Measurements from ENCODE around the gene UGGT1.
"Not testable (repeated sequence)": the region's sequence is repeated elsewhere in the genome, so short reads cannot be mapped to it uniquely, and the experiment has no call there.

The UGGT1 gene

DNA sequence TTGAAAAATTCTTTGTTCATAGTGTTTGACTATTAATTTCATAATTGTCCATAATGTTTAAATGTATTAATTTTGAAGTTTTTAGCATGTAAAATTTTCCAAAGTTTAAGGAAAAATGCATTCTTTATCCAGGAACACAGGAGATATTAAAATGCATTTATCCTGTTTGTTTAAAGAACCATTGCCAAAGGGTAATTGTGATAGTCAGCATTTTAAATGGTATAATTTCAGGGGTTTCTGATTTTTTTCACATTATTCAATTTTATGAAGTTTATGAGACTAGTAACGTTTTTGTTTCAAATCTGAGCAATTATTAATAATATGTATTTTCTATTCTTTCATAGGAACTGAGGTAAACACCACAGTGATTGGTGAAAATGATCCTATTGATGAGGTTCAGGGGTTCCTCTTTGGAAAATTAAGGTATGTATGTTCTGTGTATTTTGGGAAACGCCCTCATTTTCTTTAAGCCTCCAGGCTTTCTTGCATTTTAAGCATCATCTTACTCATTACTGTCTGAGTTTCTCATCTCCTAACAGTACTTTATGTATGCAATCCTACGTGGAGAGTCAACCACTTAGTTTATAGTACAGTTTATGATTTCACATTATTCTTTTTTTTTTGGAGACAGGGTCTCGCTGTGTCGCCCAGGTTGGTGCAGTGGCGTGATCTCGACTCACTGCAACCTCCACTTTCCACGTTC, 25.1 kb downstream of the UGGT1 start:
- DNase-seq (ENCODE audit: low spot score): no peak

- DNase-seq (ENCODE audit: low spot score): no peak
Measured at GRCh38 chr2:128134573-128134972, 43.6 kb downstream of the UGGT1 start.

DNA sequence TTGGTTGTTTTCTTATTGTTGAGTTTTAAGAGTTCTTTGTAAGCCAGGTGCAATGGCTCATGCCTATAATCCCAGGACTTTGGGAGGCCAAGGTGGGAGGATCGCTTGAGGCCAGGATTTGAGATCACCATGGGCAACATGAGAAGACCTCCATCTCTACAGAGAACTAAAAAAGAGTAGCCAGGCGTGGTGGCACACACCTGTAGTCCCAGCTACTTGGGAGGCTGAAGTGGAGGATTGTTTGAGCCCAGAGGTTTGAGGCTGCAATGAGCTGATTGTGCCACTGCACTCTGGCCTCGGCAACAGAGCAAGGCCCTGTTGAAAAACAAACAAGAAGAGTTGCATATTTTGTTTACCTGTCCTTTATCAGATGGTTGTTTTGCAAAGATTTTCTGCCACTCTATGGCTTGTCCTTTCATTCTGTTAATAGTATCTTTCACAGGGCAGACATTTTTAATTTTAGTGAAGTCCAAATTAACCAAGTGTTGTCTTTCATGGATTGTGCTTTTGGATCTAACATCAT, 46.2 kb downstream of the UGGT1 start:
- DNase-seq (ENCODE audit: low spot score): no peak

DNA sequence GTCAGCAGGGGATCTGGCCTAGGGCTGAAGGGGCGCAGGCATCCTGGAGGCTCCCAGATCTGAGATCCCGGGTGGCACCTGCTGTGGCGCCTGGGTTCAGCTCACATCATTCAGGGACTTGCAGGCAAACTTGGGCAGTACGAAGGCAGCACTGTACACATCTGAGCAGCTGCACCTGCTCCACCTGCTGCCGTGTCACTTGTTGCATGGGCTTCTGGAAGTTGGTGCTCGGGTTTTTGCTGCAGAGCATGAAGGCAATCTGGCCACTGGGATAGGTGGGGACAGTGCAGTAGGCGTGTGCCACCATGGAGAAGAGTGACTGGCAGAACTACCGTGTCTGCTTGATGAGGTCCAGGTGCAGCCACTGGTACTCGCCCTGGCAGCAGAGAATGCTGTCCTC, 48.6 kb downstream of the UGGT1 start:
- DNase-seq (ENCODE audit: low spot score): no peak

DNA sequence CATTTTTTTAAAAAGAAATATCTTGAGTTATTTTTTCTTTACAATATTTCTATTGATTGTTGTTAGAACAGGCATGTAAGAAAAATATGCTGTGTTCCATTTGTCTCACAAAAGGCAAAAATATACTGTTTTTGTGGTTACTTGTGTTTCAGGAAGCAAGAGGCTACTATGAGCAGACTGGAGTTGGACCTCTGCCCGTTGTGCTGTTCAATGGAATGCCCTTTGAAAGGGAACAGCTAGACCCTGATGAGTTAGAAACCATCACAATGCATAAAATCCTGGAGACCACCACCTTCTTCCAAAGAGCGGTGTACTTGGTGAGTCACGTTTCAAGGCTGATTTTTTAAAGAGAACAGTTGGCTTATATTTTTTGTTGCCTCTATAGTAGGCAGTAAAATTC, 54.7 kb downstream of the UGGT1 start:
- DNase-seq (ENCODE audit: low spot score): no peak

- no peak for DNase-seq (ENCODE audit: low spot score)
Measured at GRCh38 chr2:128153786-128154185, 62.8 kb downstream of the UGGT1 start.

GRCh38 chr2:128154225-128154624, 63.2 kb downstream of the UGGT1 start:
- DNase-seq (ENCODE audit: low spot score): no peak

GRCh38 chr2:128155970-128156369, 65.0 kb downstream of the UGGT1 start:
- no peak for DNase-seq (ENCODE audit: low spot score)

GRCh38 chr2:128156812-128157211, 65.8 kb downstream of the UGGT1 start:
- DNase-seq (ENCODE audit: low spot score): no peak

DNA sequence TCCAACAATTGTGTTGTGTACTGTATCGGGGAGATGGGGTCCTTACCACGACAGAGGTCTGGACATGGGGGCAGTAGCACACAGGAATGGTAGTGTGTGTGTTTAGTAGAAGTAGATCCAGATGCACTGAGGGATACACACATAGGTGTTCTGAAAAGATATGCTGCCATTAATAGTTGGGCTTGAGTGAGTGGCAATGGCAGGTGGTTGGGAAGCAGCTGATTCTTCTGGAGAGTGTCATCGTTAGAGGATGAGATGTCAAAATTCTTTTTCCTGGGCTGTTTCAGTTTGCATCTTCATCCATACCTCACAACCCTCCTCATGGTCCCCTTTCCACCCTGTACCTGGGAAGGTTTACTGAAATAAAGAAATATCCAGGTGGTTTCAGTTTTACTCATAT, 66.6 kb downstream of the UGGT1 start:
- DNase-seq (ENCODE audit: low spot score): no peak

- DNase-seq (ENCODE audit: low spot score): no peak
Measured at GRCh38 chr2:128158176-128158575, 67.2 kb downstream of the UGGT1 start.

DNA sequence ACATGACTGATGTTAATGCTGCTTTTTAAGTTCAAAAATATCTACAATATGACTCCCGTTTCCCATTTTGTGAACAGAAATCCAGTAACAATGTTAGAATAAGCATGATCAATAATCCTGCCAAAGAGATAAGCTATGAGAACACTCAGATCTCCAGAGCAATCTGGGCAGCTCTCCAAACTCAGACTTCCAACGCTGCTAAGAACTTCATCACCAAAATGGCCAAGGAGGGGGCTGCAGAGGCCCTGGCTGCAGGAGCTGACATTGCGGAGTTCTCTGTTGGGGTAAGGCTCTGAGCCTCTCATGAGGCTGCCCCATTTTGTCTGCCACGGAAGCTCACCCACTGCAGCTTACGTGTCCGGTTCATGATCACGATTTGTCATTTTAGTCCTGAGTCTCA, 68.4 kb downstream of the UGGT1 start:
- no peak for DNase-seq (ENCODE audit: low spot score)

- no peak for DNase-seq (ENCODE audit: low spot score)
Measured at GRCh38 chr2:128160616-128161275, 69.7 kb downstream of the UGGT1 start.

GRCh38 chr2:128162266-128162665, 71.3 kb downstream of the UGGT1 start:
- no peak for DNase-seq (ENCODE audit: low spot score)

DNA sequence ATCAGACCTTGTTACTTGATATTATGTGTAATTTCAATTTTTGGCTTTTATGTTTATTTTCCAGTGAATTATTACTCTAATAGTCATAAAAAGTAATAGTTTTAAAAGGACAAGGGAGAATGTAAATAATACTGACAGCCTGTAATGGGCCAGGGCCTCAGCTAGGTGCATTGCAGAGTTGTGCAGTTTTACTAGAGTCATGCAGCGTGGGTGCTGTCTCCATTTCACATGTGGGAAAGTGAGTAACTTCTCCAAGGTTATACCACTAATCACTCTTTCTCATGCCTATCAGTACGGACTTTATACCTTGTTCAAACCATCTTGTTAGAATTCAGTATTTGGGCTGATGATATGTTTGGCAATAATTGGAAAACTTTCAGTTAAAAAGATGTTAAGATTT, 73.3 kb downstream of the UGGT1 start:
- DNase-seq (ENCODE audit: low spot score): no peak

GRCh38 chr2:128166746-128167353, 75.8 kb downstream of the UGGT1 start:
- no peak for DNase-seq (ENCODE audit: low spot score)

DNA sequence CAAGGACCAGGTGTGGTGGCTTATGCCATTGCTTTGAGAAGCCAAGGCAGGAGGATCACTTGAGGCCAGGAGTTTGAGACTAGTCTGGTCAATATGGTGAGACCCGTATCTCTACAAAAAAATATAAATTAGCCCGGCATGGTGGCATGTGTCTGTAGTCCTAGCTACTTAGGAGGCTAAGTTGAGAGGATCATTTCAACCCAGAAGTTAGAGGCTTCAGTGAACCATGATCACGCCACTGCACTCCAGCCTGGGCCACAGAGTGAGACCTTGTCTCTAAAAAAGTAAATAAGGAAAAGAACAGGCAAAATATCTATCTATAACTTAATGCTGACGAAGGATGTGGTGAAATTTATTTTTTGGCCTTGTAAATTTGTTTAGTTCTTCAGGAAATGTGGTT, 78.1 kb downstream of the UGGT1 start:
- DNase-seq (ENCODE audit: low spot score): no peak

GRCh38 chr2:128169497-128169896, 78.5 kb downstream of the UGGT1 start:
- DNase-seq (ENCODE audit: low spot score): no peak

GRCh38 chr2:128169933-128170709, 79.1 kb downstream of the UGGT1 start:
- no peak for DNase-seq (ENCODE audit: low spot score)

DNA sequence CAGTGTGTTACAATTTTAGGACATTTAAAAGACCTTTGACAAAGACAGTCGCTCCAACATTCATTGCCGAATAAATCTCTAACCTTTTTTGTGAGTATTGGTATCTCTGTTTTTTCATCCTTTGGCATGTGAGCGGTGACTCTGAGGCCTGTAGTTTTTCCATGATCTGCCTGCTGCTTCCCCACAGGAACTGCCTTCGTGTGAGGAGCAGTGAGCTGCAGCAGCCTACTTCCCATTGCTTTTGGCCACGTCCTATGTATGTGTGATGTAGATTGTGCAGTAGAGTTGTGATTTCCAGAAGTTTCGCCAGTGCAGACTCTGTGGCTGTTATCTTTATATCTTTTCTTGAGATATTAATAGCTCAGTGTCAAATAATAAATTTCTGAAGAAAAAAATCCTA, 79.8 kb downstream of the UGGT1 start:
- DNase-seq (ENCODE audit: low spot score): no peak

DNA sequence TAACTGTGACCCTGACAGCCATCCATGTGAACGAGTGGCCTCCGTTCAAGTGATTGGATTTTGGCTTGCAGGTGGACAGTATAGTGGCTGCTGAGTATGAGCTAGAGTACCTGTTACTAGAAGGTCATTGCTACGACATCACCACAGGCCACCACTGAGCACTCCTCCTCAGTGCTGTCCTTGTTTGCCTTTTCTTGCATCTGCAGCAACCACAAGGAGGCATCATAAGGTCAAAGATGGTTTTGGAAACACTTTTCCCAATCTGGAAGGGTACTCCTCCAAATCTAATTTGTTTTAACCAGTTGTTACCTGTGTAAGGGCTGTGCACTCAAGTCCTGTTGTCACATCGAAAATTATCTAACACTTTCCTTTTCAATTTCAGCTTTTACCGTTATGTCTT, 81.2 kb downstream of the UGGT1 start:
- peak; percentile 50 for DNase-seq (ENCODE audit: low spot score)

DNA sequence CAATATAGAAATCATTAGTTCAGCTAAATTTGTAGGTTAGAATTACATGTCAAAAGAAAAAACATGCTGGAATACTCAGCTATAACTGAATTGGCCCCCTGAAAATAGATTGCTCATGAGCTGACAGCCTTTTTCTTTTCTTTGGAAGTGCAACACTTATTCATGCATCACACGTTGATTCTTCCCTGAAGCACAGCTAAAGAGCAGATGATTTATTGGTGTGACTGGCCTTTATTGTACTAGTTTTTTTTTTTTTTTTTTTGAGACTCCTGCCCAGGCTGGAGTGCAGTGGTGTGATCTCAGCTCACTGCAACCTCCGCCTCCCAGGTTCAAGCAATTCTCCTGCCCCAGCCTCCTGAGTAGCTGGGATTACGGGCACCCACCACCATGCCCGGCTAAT, 83.1 kb downstream of the UGGT1 start:
- not testable (repeated sequence) for DNase-seq (ENCODE audit: low spot score)

- no peak for DNase-seq (ENCODE audit: low spot score)
Measured at GRCh38 chr2:128177315-128177714, 86.3 kb downstream of the UGGT1 start.
